Testis (tissue), 3 donors: ENCODE measurements around the gene HS6ST3. TPM values are rescaled to one million over a fixed set of nuclear protein-coding genes. Genes with fewer than 3 reads are reported as not detected.

Experiments
- DNase-seq: peaks from one replicate; pipeline ENCODE4 v3.0.0-alpha.2; 2019
- H3K27ac ChIP-seq, 2 donors: fragments of 200-600 bp; sonication (generic); one replicate each; pipeline ENCODE4 v1.5.1; 2019
- H3K27me3 ChIP-seq: fragments of 200-600 bp; sonication (generic); one replicate; pipeline ENCODE4 v1.5.1; 2019
- H3K36me3 ChIP-seq: fragments of 200-600 bp; sonication (generic); one replicate; pipeline ENCODE4 v1.5.1; 2017; ENCODE audit warnings: low read depth; ENCODE audit errors: missing control alignments
- H3K4me1 ChIP-seq: fragments of 200-600 bp; sonication (generic); one replicate; pipeline ENCODE4 v1.5.1; 2019
- H3K4me3 ChIP-seq, 2 donors: fragments of 200-600 bp; sonication (generic); one replicate each; pipeline ENCODE4 v1.5.1; 2017 to 2019
- H3K9me3 ChIP-seq: fragments of 200-600 bp; sonication (generic); one replicate; pipeline ENCODE4 v1.5.1; 2017
- POLR2A ChIP-seq: fragments of 450-650 bp; IDR thresholded peaks from one replicate; pipeline ENCODE4 v1.6.1; 2017; ENCODE audit warnings: antibody characterized with exemption, mild to moderate bottlenecking, moderate library complexity
- WGBS, 2 donors: methylation state at CpG; one replicate each; pipeline ENCODE4 v1.1.5; 2018; 5-methylcytosine and 5-hydroxymethylcytosine counted together
- intact Hi-C: fragments of 100-400 bp; cut with DNase I; formaldehyde crosslinking; loops from one replicate; pipeline ENCODE4 v1.15.1; 2023; ENCODE audit warnings: low total_unique reads
- polyA plus RNA-seq: library from polyadenylated mRNA; stranded (reverse); fragments of 350-450 nt; fragmentation: Illumina TruSeq; extraction: RNeasy Lipid Tissue Mini Kit (QIAGEN cat#74804); gene quantifications from one replicate; pipeline ENCODE4 v1.2.3, GENCODE V29; 2014; ENCODE audit warnings: low read depth, low replicate concordance; ENCODE audit not compliant: insufficient read depth
- total RNA-seq, 2 donors: library from RNA; depleted of rRNA; stranded (reverse); fragments of >200 nt; gene quantifications; one replicate each; pipeline ENCODE4 v1.2.3, GENCODE V29; 2016
- TF ChIP-seq, protein P1 (sequence below), 3 experiments: fragments of 450-650 bp in 2 of 3; fragments of 200-600 bp in 1 of 3; sonication (generic) in 1 of 3; IDR thresholded peaks; one replicate each; pipeline ENCODE4 v1.5.1; 2016 to 2019; ENCODE audit warnings: antibody characterized with exemption in 3 of 3, mild to moderate bottlenecking in 2 of 3, moderate library complexity in 1 of 3

HS6ST3 gene
- total and polyA plus RNA-seq, 3 donors from 2014 or later = 0.87 to 1.3 (median 1.3) TPM

DNA sequence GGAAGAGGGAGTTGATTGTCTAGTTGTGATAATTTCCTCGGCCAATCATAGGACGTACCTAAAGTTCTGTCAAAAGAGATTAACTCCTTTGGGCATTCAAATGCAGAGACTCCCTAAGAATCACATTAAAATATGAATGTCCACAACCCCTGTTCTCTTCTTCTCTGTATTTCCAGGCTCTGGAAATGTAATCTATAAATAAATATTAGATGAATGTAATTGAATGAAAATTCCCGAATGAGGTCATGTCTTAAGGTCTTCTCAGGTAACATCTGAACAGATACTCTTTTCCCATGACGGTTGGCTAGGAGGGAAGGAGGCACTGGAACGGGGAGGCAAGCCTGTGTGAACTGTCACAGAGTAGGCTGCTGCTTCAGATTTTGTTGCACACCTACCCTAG is 759.2 kb downstream of the HS6ST3 start:
- Histone ChIP-seq H3K27ac (no peak overlapping the region), H3K36me3 (no peaks in the 10 kb centered on the region), H3K9me3 (no peaks in the 10 kb centered on the region), H3K4me3 (no peak overlapping the region), H3K27me3 (no peaks in the 10 kb centered on the region), H3K4me1 (no peaks in the 10 kb centered on the region)
- TF ChIP-seq, protein P1, sequence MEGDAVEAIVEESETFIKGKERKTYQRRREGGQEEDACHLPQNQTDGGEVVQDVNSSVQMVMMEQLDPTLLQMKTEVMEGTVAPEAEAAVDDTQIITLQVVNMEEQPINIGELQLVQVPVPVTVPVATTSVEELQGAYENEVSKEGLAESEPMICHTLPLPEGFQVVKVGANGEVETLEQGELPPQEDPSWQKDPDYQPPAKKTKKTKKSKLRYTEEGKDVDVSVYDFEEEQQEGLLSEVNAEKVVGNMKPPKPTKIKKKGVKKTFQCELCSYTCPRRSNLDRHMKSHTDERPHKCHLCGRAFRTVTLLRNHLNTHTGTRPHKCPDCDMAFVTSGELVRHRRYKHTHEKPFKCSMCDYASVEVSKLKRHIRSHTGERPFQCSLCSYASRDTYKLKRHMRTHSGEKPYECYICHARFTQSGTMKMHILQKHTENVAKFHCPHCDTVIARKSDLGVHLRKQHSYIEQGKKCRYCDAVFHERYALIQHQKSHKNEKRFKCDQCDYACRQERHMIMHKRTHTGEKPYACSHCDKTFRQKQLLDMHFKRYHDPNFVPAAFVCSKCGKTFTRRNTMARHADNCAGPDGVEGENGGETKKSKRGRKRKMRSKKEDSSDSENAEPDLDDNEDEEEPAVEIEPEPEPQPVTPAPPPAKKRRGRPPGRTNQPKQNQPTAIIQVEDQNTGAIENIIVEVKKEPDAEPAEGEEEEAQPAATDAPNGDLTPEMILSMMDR (IDR thresholded peaks at IDR 0.05) = no peak
- TF ChIP-seq POLR2A = no peak
- 78 to 86% methylated on average over 5 of the region's 5 CpGs for WGBS, 2 donors
- no peak for DNase-seq
- intact Hi-C loops = no loop called here

DNA sequence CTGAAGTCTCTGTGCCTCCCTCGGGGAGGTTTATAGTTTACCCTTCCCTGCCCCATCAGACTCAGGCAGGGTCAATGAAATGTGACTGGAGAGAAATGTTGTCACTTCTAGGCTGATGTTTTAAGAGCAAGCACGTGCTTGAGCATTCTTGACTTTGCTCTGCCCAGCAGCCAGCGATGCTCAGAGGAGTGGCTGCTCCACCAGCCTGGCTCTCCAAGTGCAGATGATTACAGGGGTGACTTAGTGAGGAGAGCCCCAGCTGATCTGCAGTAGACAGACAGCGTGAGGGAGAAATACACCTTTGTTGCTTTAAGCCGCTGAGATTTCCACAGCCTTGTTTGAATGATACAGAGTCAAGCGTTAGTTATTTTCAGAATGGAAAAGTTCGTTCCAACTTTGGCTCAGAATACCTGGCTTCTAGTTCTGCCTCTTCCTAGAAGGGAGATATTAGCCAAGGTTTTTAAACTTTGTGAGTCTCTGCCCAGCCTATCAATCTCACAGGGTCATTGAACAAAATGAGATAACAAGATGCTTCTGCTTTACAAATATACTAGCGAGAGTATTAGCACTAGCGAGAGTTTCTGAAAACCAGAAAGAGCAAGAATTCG is 760.7 kb downstream of the HS6ST3 start:
- 87 to 90% methylated on average over 10 of the region's 10 CpGs for WGBS, 2 donors
- Histone ChIP-seq H3K27ac (no peak overlapping the region), H3K4me1 (no peaks in the 10 kb centered on the region), H3K27me3 (no peaks in the 10 kb centered on the region), H3K4me3 (no peak overlapping the region), H3K36me3 (no peaks in the 10 kb centered on the region), H3K9me3 (no peaks in the 10 kb centered on the region)
- TF ChIP-seq, protein P1 (IDR thresholded peaks at IDR 0.05) = no peak
- TF ChIP-seq POLR2A = no peak
- intact Hi-C loops = no loop called here
- no peak for DNase-seq

DNA sequence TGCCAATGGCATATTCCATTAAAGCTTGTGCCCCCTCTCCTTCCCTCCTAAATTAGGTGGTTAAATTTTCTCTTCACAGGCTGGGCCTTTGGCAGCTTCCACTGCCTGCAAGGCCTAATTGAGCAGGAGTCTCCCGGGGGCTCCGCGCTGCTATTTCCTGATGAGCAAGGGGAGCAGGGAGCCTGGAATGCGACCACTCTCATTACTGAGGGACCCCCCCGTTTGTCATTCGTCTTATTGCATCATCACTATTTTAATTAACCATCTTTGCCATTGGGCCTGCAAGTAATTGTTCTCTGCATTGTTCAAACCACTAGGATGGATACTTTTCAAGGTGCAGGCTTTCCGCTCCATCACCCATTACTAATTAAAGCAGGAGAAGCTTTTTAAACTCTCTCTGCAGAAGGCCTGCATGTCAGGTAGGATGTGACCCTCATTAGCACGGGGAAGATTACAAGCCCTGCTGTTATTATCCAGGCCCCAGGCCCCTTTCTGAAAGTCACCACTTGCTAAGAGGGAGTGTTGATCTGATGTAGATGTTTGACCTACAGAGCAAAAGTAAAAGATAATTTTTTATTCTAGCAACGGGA is 762.0 kb downstream of the HS6ST3 start:
- Histone ChIP-seq H3K4me1 (no peaks in the 10 kb centered on the region), H3K27ac (no peak overlapping the region), H3K27me3 (no peaks in the 10 kb centered on the region), H3K36me3 (no peaks in the 10 kb centered on the region), H3K9me3 (no peaks in the 10 kb centered on the region), H3K4me3 (no peak overlapping the region)
- intact Hi-C loops = no loop called here
- WGBS, 2 donors = 42 to 57% methylated on average over 9 of the region's 9 CpGs
- no peak for TF ChIP-seq POLR2A
- TF ChIP-seq, protein P1 (IDR thresholded peaks at IDR 0.05) = no peak
- DNase-seq = no peak

DNA sequence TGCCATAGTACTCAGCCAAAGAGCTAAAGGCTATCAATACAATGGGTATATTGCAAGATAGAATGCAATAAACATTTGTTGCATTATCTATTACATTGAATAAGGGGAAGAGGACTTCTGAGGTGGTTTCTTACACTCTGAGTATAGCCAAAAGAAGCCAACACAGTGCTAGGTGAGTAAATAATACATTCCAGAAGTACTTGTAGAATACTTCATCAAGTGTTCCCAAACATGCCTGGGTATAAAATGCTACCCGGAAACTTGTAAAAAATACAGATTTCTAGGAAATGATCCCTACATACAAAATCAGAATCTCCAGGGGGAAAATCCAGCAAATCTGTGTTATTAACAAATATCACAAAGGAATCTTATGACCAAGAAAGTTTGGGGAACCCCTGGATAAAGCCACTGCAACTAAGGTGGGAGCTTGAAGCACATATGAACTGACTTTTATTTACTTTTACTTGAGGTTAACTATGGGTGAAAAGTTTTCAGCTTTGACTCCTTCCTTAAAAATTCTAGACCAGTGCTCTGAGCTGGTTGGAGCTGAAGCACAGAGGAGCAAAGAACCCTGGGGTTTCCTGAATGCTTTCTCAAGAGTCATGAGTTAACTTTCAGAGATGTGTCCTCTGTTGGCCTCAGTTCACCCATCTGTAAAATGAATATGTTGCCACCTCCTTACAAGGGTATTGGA is 768.4 kb downstream of the HS6ST3 start:
- TF ChIP-seq, protein P1 (IDR thresholded peaks at IDR 0.05) = no peak
- no peak for TF ChIP-seq POLR2A
- Histone ChIP-seq H3K27me3 (no peaks in the 10 kb centered on the region), H3K4me1 (no peaks in the 10 kb centered on the region), H3K36me3 (no peaks in the 10 kb centered on the region), H3K4me3 (no peak overlapping the region), H3K9me3 (no peaks in the 10 kb centered on the region), H3K27ac (no peak overlapping the region)
- intact Hi-C loops = no loop called here
- 92 to 100% methylated on average over 1 of the region's 1 CpG for WGBS, 2 donors
- DNase-seq = no peak
